GM08714 (cell line): ENCODE measurements around the gene TBC1D10A.

Experiments used
- H3K4me3 ChIP-seq: fragments of 200-500 bp; sonication (Bioruptor generic); 2 replicates; pipeline ENCODE4 v1.5.1; 2014; ENCODE audit warnings: mild to moderate bottlenecking, low read length, inconsistent platforms
- ZNF274 ChIP-seq: IDR thresholded peaks from 2 replicates; pipeline ENCODE4 v1.6.1; 2012; ENCODE audit warnings: mild to moderate bottlenecking, low read depth, low read length

Gene TBC1D10A

DNA sequence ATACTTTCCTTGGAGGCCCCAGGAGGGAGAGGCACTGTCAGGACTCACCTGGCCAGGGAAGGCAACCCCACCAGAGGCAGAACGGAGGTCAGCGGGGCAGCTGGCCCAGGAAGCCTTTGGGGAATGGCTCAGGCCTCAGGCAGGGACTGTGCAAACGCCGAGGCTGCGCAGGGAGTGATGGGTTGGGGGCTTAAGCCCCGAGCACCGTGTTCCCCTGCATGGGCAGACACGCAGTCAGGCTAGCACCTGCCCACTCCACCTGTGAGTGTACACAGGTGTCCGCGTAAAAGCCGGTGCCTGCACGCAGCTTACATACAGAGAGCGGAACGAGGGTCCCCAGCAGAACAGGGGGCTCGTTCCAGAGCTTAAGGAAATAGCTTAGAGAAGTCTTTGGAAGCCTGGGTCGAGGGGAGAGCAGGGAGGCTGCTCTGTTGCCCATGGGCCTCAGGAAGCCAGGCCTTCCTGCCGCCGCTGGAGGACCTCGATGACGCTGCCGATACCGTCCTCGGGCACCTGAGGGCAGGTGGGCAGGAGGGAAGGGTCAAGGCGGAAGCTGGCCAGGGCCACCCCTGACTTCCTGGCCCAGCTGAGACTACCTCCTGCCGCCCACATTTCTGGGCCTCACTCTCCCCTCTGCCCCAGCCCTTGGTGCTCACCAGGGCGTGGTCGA lies 41.4 kb downstream of the TBC1D10A start:
- no peak overlapping the region for H3K4me3 ChIP-seq
- TF ChIP-seq ZNF274, result no peak

DNA sequence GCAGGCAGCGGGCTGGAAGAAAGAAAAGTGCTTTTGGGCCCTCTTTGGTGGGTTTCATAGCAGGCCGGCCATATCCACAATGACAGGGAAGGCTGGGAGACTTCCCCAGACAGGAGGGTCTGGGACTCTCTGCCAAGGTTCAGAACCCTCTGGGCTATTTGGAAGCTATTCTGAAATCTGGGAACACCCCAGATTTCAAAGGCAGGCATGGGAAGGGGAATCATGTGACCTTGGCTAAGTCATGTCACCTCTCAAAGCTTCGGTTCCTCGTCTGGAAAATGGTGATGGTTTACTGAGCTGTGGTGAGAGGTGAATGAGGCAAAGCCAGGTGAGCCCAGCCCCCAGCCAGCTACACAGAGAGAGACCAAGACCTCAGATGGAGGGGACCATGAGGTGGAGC lies 42.1 kb downstream of the TBC1D10A start:
- no peak for TF ChIP-seq ZNF274
- no peak overlapping the region for H3K4me3 ChIP-seq

DNA sequence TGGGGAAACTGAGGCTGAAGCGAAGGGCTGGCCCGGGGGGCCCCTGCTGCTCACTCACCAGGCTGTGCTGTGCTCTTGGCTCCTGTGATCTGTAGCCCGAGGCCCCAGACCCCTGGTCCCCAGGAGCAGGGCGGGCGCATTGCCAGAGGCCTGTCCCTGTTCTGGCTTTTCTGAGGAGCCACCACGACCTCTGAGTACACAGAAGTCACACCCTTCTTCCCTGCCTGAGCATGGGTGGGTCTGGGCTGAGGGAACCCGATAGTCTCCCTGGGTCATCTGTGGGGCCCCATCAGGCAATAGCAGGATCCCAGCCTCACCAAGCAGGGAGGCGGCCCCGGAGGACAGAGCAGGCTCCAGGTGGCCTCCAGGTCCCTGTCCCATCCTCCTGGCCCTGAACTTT lies 42.6 kb downstream of the TBC1D10A start:
- no peak overlapping the region for H3K4me3 ChIP-seq
- TF ChIP-seq ZNF274, result no peak

- H3K4me3 ChIP-seq, result no peak overlapping the region
- no peak for TF ChIP-seq ZNF274
These were observed 43.4 kb downstream of the TBC1D10A start for GRCh38 chr22:30283342-30283741.

GRCh38 chr22:30282616-30283046 lies 44.1 kb downstream of the TBC1D10A start:
- no peak overlapping the region for H3K4me3 ChIP-seq
- TF ChIP-seq ZNF274, result no peak

GRCh38 chr22:30280505-30280904 lies 46.2 kb downstream of the TBC1D10A start:
- H3K4me3 ChIP-seq, result no peak overlapping the region
- TF ChIP-seq ZNF274, result no peak

DNA sequence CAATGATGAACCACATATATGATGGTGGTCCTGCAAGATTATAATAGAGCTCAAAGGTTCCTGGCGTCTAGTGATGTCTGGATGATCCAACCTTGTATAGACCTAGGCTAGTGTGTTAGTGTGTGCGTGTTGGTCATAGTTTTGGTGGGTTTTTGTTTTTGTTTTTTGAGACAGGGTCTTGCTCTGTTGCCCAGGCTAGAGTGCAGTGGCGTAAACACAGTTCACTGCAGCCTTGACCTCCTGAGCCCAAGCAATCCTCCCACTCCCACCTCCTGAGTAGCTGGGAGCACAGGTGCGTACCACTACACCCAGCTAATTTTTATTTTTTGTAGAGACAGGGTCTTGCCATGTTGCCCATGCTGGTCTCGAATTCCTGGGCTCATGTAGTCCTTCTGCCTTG lies 46.8 kb downstream of the TBC1D10A start:
- TF ChIP-seq ZNF274, result no peak
- H3K4me3 ChIP-seq, result no peak overlapping the region

DNA sequence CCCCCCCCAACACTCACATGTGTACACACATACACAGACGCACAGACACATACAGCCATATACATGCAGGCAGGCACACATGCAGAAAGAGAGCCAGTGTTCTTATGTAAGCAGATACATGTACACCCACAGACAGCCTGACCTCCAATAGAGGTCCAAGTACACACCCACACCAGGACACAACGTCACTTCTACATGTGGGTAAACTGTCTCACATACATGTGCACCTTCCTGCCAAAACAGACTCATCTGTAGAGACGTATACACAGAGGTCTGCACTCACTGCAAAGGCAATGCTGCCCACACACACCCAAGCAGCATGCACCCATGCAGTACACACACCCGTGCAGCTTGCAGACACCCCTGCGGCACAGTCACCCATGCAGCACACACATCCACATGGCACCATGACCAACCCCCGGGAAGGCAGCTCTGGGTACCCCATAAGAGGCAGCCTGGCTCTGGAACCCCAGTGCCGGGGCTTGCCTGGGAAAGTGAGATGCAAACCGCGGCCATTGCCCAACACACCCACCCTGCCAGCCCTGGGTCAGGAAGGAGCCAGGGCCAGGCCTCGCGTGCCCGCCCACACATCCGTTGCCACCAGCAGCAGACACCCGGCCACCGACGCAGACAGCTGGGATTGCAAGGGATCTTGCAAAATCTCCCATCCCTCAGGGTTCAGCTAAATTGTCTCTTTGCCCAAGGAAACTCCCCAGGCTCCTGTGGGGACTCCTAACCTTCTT lies 47.5 kb downstream of the TBC1D10A start:
- TF ChIP-seq ZNF274, result no peak
- no peak overlapping the region for H3K4me3 ChIP-seq

- no peak for TF ChIP-seq ZNF274
- H3K4me3 ChIP-seq, result no peak overlapping the region
These were observed 49.0 kb downstream of the TBC1D10A start for GRCh38 chr22:30277547-30278344.

DNA sequence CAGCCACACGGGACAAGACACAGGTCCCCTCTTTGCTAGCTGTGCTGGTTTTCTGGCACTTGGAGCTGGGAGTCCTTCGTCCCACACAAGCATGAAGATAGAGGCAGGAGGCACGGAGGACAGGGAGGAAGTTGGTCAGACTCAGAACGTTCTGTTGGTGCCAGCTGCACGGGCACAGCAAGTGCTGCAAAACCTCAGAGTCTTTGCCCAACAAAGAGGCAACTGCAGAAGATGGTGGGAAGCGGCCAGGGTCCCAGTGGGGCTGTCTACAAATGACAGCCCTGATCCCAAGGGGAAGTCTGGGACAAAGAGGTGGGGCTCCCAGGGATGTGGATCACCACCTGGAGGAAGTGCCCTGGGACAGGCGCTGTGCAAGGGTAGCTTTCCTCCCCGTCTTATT lies 50.7 kb downstream of the TBC1D10A start:
- H3K4me3 ChIP-seq, result no peak overlapping the region
- no peak for TF ChIP-seq ZNF274

- no peak overlapping the region for H3K4me3 ChIP-seq
- no peak for TF ChIP-seq ZNF274
These were observed 51.1 kb downstream of the TBC1D10A start for GRCh38 chr22:30275625-30276024.

DNA sequence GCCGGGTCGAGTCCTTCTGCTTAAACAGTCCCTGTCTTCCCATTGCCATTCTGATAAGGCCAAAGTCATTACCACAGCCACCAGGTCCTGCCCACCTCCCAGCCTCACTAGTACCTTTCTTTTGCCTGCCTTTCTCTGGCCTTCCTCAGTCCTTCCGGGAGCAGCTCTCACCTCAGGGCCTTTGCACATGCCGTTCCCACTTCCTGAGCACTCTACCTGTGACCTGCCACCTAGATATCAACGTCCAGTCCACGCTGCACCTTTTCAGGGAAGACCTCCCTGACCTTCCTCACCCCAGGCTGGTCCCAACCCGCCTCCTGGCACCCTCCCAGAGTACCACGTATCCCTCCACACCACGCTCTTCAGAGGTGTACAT lies 52.3 kb downstream of the TBC1D10A start:
- H3K4me3 ChIP-seq, result no peak overlapping the region

DNA sequence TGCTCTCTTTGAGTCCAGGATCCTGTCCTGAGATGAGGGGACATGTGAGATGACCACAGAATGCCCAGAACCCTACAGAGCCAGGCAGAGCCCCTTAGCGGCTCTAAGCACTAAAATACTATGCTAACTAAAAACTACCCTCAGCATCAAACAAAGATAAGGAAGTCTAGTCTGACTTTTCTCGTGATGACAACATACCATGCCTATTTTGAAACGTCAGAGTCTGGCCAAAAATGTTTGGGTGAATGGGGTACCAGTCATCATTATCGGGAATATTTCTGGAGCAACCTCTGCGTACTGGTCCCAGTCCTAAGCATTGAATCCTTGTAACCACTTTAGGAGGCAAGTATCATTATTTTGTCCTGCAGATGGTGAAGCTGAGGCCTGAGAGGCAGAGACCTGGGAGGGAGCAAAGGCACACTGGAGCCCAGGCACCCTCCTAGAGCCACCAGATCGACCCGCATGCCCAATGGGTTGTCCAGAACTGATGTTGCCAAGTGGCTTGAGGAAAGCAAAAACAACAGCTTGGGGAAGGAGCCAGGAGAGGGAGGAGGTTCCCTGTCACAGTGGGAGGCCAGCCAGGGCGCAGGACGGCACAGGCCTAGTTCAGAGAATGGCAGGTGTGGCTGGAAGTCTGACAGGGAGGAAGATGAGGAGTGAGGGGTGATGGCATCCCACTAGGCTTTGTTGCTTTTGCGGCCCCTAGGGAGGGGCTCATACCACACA lies 52.9 kb downstream of the TBC1D10A start:
- no peak overlapping the region for H3K4me3 ChIP-seq
- TF ChIP-seq ZNF274, result no peak

More for the DNA sequence above, 52.3 kb downstream of the TBC1D10A start:
- no peak for TF ChIP-seq ZNF274
